LoVo (cell line): Measurements from ENCODE around the gene VSTM2B.
"Not testable (repeated sequence)": the region's sequence is repeated elsewhere in the genome, so short reads cannot be mapped to it uniquely, and the experiment has no call there.

Experiments used
- DNase-seq: peaks from one replicate; pipeline ENCODE4 v3.0.0-alpha.2; 2016; ENCODE audit warnings: low spot score

Gene VSTM2B

GRCh38 chr19:29546583-29547190 is 20.9 kb downstream of the VSTM2B start:
- DNase-seq: no peak

GRCh38 chr19:29547361-29547960 is 21.7 kb downstream of the VSTM2B start:
- DNase-seq: no peak

GRCh38 chr19:29547981-29548380 is 22.2 kb downstream of the VSTM2B start:
- DNase-seq: no peak

GRCh38 chr19:29548483-29549085 is 22.8 kb downstream of the VSTM2B start:
- DNase-seq: no peak

- no peak for DNase-seq
Observed at GRCh38 chr19:29549105-29550070, 23.6 kb downstream of the VSTM2B start.

GRCh38 chr19:29550896-29551295 is 25.1 kb downstream of the VSTM2B start:
- no peak for DNase-seq

GRCh38 chr19:29551774-29552173 is 26.0 kb downstream of the VSTM2B start:
- no peak for DNase-seq

- DNase-seq: no peak
Observed at GRCh38 chr19:29552454-29553280, 26.9 kb downstream of the VSTM2B start.

GRCh38 chr19:29554149-29554548 is 28.4 kb downstream of the VSTM2B start:
- DNase-seq: no peak

- DNase-seq: not testable (repeated sequence)
Observed at GRCh38 chr19:29559110-29559509, 33.3 kb downstream of the VSTM2B start.

- no peak for DNase-seq
Observed at GRCh38 chr19:29559743-29560142, 33.9 kb downstream of the VSTM2B start.

- no peak for DNase-seq
Observed at GRCh38 chr19:29560313-29561075, 34.7 kb downstream of the VSTM2B start.

GRCh38 chr19:29561601-29562000 is 35.8 kb downstream of the VSTM2B start:
- no peak for DNase-seq

- no peak for DNase-seq
Observed at GRCh38 chr19:29562299-29563297, 36.8 kb downstream of the VSTM2B start.

- no peak for DNase-seq
Observed at GRCh38 chr19:29563486-29564101, 37.8 kb downstream of the VSTM2B start.

- no peak for DNase-seq
Observed at GRCh38 chr19:29564574-29565005, 38.8 kb downstream of the VSTM2B start.

GRCh38 chr19:29565171-29565570 is 39.4 kb downstream of the VSTM2B start:
- no peak for DNase-seq

- DNase-seq: no peak
Observed at GRCh38 chr19:29566496-29567054, 40.8 kb downstream of the VSTM2B start.
